Skeletal muscle tissue (tissue), 4 donors: ENCODE measurements around the gene TRIM28. TPM values are rescaled to one million over a fixed set of nuclear protein-coding genes. Genes with fewer than 3 reads are reported as not detected.
A peak's percentile ranks its signal among the peaks of the same experiment; 100 is the strongest.
"Not testable (repeated sequence)": the region's sequence is repeated elsewhere in the genome, so short reads cannot be mapped to it uniquely, and the experiment has no call there.

ENCODE experiments used
- H3K27ac ChIP-seq: one replicate; pipeline ENCODE4 v1.7.0; 2013; ENCODE audit warnings: mild to moderate bottlenecking, low read depth, low read length, inconsistent platforms
- H3K27me3 ChIP-seq, 3 donors: one replicate each; pipeline ENCODE4 v1.7.0; 2013; ENCODE audit warnings: low read length in 3 of 3; ENCODE audit not compliant: control insufficient read depth in 3 of 3, insufficient read depth in 3 of 3
- H3K36me3 ChIP-seq, 3 donors: one replicate each; pipeline ENCODE4 v1.7.0; 2013; ENCODE audit warnings: low read length in 3 of 3; ENCODE audit not compliant: control insufficient read depth in 3 of 3, insufficient read depth in 3 of 3
- H3K4me1 ChIP-seq, 3 donors: one replicate each; pipeline ENCODE4 v1.7.0; 2013; ENCODE audit warnings: low read length in 3 of 3, mild to moderate bottlenecking in 3 of 3; ENCODE audit not compliant: control insufficient read depth in 3 of 3, insufficient read depth in 3 of 3
- H3K4me3 ChIP-seq, 3 donors: one replicate each; pipeline ENCODE4 v1.7.0; 2013; ENCODE audit warnings: low read length in 3 of 3
- H3K9ac ChIP-seq, 3 donors: one replicate each; pipeline ENCODE4 v1.7.0; 2013; ENCODE audit warnings: low read length in 3 of 3, mild to moderate bottlenecking in 3 of 3, moderate library complexity in 2 of 3, low read depth in 1 of 3
- H3K9me3 ChIP-seq, 3 donors: one replicate each; pipeline ENCODE4 v1.7.0; 2013; ENCODE audit warnings: low read length in 3 of 3; ENCODE audit not compliant: control insufficient read depth in 3 of 3
- total RNA-seq: library from RNA; depleted of rRNA; stranded (reverse); fragments of >200 nt; gene quantifications from one replicate; pipeline ENCODE4 v1.2.3, GENCODE V29; 2014
- donor health status: Osteomylitis.

TRIM28 gene
- total RNA-seq, 1 donor from 2014 or later, result 277 TPM

- Histone ChIP-seq H3K4me3 (peak overlapping the region in 1 of 3 donors; percentile 23), H3K27ac (no peak overlapping the region), H3K9me3 (no peaks in the 10 kb centered on the region), H3K4me1 (peaks cover 0 to 6% (median 3%) of the 10 kb centered on the region in 3 donors), H3K9ac (peak overlapping the region in 1 of 3 donors; percentile 19), H3K27me3 (peaks cover 18 to 34% (median 26%) of the 10 kb centered on the region in 3 donors), H3K36me3 (no peaks in the 10 kb centered on the region)
Measured at GRCh38 chr19:58538257-58539168, 5.4 kb upstream of the TRIM28 start.

GRCh38 chr19:58539169-58539559 lies 4.7 kb upstream of the TRIM28 start:
- not testable (repeated sequence) for H3K9me3 ChIP-seq, H3K36me3 ChIP-seq, H3K4me3 ChIP-seq, H3K4me1 ChIP-seq, H3K27ac ChIP-seq, H3K9ac ChIP-seq
- H3K27me3 ChIP-seq, result peaks cover 18 to 31% (median 26%) of the 10 kb centered on the region in 3 donors

GRCh38 chr19:58542641-58543372 lies 1.1 kb upstream of the TRIM28 start:
- H3K9ac ChIP-seq, H3K9me3 ChIP-seq, H3K4me3 ChIP-seq, H3K27ac ChIP-seq: not testable (repeated sequence)
- Histone ChIP-seq H3K27me3 (peaks cover 7 to 19% (median 15%) of the 10 kb centered on the region in 3 donors), H3K36me3 (peaks cover 12 to 19% (median 17%) of the 10 kb centered on the region in 3 donors), H3K4me1 (peaks cover 29 to 32% (median 30%) of the 10 kb centered on the region in 3 donors)

GRCh38 chr19:58544591-58545285 lies 874 bp downstream of the TRIM28 start:
- H3K36me3 ChIP-seq, result peaks cover 30 to 37% (median 36%) of the 10 kb centered on the region in 3 donors
- H3K27me3 ChIP-seq, result peaks cover 2 to 8% (median 4%) of the 10 kb centered on the region in 3 donors
- peak overlapping the region; percentile 94 for H3K27ac ChIP-seq
- H3K9ac ChIP-seq, result peak overlapping the region; percentile 71 to 92 (median 82)
- H3K4me1 ChIP-seq, result peaks cover 27 to 32% (median 27%) of the 10 kb centered on the region in 3 donors
- peak overlapping the region; percentile 82 to 86 (median 85) for H3K4me3 ChIP-seq
- H3K9me3 ChIP-seq, result no peaks in the 10 kb centered on the region

- H3K4me1 ChIP-seq, result peaks cover 27 to 32% (median 27%) of the 10 kb centered on the region in 3 donors
- H3K27me3 ChIP-seq, result peaks cover 2 to 7% (median 2%) of the 10 kb centered on the region in 3 donors
- peaks cover 37 to 44% (median 43%) of the 10 kb centered on the region in 3 donors for H3K36me3 ChIP-seq
- no peaks in the 10 kb centered on the region for H3K9me3 ChIP-seq
- H3K4me3 ChIP-seq, result peak overlapping the region; percentile 82 to 86 (median 85)
- peak overlapping the region; percentile 71 to 92 (median 82) for H3K9ac ChIP-seq
- H3K27ac ChIP-seq, result peak overlapping the region; percentile 47
Measured at GRCh38 chr19:58545286-58546018, 1.6 kb downstream of the TRIM28 start.

GRCh38 chr19:58546019-58546530 lies 2.2 kb downstream of the TRIM28 start:
- peak overlapping the region; percentile 71 to 92 (median 82) for H3K9ac ChIP-seq
- H3K27me3 ChIP-seq, result peaks cover 0 to 5% (median 2%) of the 10 kb centered on the region in 3 donors
- no peak overlapping the region for H3K27ac ChIP-seq
- no peaks in the 10 kb centered on the region for H3K9me3 ChIP-seq
- H3K4me1 ChIP-seq, result peaks cover 27 to 32% (median 27%) of the 10 kb centered on the region in 3 donors
- H3K36me3 ChIP-seq, result peaks cover 44 to 50% (median 49%) of the 10 kb centered on the region in 3 donors
- H3K4me3 ChIP-seq, result peak overlapping the region; percentile 82 to 86 (median 85)

- Histone ChIP-seq H3K4me3 (no peak overlapping the region), H3K4me1 (peaks cover 27 to 32% (median 27%) of the 10 kb centered on the region in 3 donors), H3K36me3 (peaks cover 58 to 64% (median 64%) of the 10 kb centered on the region in 3 donors)
Measured at GRCh38 chr19:58547323-58548312, 3.8 kb downstream of the TRIM28 start.

GRCh38 chr19:58548859-58549663 lies 5.2 kb downstream of the TRIM28 start:
- H3K9ac ChIP-seq, result no peak overlapping the region
- H3K36me3 ChIP-seq, result peaks cover 63 to 70% (median 69%) of the 10 kb centered on the region in 3 donors
- no peak overlapping the region for H3K4me3 ChIP-seq
- no peaks in the 10 kb centered on the region for H3K9me3 ChIP-seq
- no peaks in the 10 kb centered on the region for H3K27me3 ChIP-seq
- peaks cover 28 to 41% (median 32%) of the 10 kb centered on the region in 3 donors for H3K4me1 ChIP-seq
- no peak overlapping the region for H3K27ac ChIP-seq

More at GRCh38 chr19:58547323-58548312, 3.8 kb downstream of the TRIM28 start:
- H3K9ac ChIP-seq, result peak overlapping the region in 1 of 3 donors; percentile 16
- H3K9me3 ChIP-seq, result no peaks in the 10 kb centered on the region
- H3K27ac ChIP-seq, result no peak overlapping the region
- H3K27me3 ChIP-seq, result peaks cover 0 to 2% (median 2%) of the 10 kb centered on the region in 3 donors
